SW 1271 (cell line): ENCODE measurements around the gene ACSBG1.

ENCODE experiments used
- DNase-seq, 2 experiments: peaks; one replicate each; lab custom pipeline; 2025; lab: John Stamatoyannopoulos, UW

ACSBG1 gene

GRCh38 chr15:78234515-78235040, at the start of gene ACSBG1:
Gene ACSBG1 (minus strand): TSS chr15:78234565. CDS start chr15:78234501, 64 bp downstream.
- DNase-seq = no peak

- no peak for DNase-seq
Observed at GRCh38 chr15:78282324-78282723, 48.0 kb upstream of the ACSBG1 start.

DNA sequence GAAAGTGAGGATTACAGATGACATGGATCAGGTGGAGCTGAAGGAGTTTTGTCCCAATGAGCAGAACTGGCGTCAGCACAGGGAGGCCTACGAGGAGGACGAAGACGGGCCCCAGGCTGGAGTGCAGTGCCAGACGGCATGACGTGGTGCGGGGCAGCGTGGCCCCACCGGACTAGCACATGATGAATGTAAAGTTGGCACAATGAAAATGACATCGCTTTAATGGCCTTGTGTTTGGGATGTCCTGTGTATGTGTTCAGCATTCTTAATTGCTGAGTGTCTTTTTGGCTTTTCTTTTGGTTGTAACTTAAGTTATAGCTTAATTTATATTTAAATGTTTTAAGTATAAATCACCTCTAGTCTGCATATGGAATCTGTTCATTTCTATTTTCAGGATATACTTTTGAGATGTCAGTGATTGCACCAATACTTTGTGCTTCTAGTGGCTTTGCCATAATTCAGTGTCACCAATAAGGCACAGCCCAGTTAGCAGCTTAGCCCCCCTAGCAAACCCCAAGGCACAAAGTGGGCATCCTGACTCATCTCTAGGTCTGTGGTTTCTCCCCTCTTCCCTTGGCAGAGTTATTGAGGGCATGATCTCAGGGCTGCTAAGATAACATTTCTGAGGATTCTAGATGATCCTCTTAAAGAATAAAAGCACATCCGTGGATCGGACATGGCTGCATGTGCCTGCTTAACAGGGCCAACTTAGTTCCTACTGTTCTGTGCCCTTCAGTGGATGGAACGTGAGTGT, 46.1 kb upstream of the ACSBG1 start:
- DNase-seq = no peak

DNA sequence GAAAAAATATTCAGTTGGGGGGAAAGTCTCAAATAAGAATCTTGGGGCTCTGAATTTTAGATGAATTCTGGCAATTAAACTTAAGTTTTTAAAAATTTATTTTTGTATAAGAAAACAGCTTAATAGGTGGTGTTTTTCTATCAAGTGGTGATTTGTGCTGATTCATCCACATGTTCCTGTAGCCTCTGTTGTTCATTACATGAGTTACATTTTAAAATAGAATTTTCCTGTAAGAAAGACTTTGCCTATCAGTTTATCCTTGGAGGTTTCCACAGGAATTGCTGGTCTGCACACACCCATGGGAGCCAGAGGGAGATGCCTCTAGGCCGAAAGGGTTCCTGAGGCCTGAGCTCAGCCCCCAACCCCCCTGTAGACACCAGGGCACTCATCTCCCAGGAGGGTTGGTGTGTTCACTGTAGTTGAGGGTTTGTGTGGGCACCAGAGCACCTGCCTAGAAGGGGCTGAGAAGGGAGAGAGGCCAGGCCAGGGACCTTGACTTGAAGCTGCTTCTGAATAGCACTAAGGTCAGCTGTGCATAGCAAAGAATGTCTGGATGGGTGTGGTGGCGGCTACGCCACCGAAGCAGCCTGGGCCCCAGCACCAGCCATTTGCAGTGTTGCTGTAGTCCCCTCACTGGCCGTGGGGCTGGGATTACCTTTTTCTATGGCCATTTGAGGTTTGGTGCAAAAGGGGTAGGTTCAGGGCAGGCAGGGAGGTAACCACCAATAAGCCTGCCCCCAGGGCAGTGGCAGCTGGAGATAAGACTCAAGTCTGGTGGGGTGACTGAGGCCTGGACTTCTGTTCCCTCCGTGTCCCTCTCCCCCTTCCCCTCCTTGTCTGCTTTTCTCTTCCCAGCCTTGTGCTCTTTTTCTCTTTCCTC, 41.9 kb upstream of the ACSBG1 start:
- no peak for DNase-seq

GRCh38 chr15:78274994-78275393, 40.6 kb upstream of the ACSBG1 start:
- DNase-seq = no peak

DNA sequence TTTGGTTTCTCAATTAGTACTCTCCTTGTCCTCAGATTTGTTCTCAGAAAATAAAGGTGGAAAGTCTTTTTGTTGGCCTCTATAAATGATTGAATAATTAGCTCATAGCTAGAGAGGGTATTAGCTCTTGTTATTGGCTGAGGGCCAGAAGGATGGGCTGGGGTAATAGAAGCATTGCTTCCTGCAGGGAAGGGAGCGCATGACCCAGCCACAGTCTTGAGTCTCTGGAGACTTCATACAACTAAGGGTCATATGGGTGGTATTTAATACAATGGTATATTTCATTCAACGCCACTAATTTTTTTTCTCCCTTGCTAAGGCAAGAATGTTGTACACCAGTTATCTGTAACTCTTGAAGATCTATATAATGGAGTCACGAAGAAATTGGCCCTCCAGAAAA, 38.4 kb upstream of the ACSBG1 start:
- DNase-seq = no peak

GRCh38 chr15:78272316-78272715, 38.0 kb upstream of the ACSBG1 start:
- no peak for DNase-seq

DNA sequence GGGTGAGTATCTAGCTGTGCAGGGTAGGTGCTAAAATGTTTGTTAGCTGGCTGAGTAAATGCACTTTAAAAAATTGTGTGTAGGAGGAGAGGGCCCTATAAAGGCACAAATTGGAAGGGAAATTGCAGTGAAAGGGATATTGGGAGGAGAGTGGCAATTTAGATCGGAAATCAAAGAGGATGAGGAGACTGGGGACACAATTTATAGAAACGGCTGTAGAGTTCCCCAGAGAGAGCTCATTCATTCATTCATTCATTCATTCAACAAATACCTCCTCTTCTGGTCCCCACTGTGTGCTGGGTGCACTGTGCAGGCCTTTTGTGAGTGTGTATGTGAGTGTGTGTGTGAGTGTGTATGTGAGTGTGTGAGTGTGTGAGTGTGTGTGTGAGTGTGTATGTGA, 32.4 kb upstream of the ACSBG1 start:
- no peak for DNase-seq

DNA sequence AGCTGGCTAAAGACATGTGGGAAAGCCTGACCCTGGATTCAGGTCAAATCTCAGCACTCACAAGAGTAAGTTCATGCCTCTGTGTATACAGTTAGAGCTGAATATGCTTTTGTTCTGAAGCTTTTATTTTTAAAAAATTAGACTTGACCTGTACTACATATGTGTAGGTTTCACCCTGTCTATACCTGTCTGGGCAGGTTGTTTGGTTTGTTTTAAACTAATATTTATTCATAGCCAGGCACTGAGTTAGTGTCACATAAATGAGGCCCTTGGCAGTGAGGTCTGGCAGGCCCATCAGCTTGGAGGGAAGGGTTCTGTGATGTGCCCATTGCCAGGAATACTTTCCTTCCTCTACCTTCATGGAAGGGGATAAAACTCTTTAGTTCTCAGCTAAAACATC, 31.9 kb upstream of the ACSBG1 start:
- DNase-seq = no peak

- DNase-seq = no peak
Observed at GRCh38 chr15:78265752-78266224, 31.4 kb upstream of the ACSBG1 start.

DNA sequence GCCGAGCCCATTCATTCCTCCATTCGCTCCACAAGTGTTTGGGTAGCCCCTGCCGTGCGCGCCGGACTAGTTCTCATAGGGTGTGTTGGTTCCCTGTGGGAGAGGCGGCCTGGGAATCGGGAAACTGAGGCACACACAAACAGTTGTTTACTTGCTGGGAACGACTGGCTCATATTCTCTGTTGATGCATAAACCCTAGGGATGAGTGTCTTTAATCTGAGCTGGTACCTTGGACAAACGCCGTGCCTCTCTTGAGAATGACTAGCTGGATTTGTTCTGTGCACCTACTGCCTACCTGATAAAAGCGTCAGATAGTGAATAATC, 30.7 kb upstream of the ACSBG1 start:
- no peak for DNase-seq

DNA sequence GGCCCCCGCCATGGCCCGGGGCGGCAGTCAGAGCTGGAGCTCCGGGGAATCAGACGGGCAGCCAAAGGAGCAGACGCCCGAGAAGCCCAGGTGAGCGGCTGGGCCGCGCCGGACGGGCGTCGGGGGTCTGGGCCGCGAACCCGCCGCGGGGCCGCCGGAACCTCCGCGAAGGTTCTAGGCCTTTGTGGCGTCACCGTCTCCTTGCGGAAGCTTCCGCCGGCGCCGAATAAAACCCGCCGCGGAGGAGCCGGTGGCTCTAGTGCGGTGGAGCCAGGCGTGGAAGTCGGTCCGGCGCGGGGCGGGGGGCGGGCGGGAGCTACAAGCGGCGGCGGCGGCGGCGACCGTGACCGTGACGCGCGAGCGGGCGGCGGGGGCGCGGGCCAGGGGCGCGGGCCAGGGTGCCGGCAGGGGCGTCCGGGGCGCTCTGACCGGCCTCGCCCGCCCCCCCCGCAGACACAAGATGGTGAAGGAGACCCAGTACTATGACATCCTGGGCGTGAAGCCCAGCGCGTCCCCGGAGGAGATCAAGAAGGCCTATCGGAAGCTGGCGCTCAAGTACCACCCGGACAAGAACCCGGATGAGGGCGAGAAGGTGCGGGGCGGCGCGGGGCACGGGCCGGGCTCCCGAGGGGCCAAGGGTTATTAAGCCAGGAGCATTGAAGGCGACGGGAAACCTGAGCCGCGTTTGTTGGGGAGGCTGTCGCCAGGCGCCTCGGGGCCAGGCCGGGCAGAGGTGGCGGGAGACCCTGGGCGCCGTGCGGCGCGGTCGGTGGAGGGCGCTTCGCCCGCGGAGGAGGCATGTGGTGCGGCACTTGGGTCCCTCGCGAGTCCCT, 30.2 kb upstream of the ACSBG1 start, which contains the start of gene DNAJA4:
Gene DNAJA4, plus strand, starts transcription at position 259 of the 833 bp plus-strand sequence. Its CDS starts 202 bp downstream, at position 461.
- DNase-seq = no peak

DNA sequence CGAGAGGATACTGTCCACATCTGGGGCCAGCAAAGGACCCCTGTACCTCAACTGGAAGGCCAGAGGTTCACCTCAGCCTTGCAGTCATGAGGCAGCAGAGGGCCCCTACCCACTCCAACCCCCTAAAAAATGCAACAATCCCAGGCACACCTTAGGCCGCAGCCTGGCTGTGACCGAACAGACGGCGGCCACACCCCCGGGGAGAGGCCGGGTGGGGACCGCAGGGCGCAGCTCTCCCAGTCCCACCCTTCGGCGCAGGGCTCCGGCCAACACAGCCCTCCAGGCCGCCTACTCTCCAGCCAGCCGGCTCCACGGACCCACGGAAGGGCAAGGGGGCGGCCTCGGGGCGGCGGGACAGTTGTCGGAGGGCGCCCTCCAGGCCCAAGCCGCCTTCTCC, 29.5 kb upstream of the ACSBG1 start:
- DNase-seq = no peak

- no peak for DNase-seq
Observed at GRCh38 chr15:78263351-78263781, 29.0 kb upstream of the ACSBG1 start.

DNA sequence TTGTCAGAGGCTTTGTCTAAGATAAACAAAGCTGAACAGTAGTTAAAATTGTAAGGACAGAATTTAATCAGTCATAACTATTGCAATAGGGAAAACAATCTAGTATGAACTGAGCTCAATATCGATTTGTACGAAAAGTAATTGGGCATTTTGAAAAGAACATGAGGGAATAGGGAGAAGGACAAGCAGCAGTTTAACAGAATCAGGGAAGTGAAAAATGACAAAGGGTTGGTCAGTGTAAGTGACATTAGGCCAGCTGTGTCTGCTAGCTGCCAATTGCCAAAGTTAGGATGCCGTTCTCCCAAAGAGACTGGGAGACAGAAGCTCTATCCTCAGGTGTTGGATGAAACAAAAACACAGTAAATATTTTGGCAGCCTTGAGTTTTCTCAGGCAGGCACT, 26.7 kb upstream of the ACSBG1 start:
- DNase-seq = no peak

DNA sequence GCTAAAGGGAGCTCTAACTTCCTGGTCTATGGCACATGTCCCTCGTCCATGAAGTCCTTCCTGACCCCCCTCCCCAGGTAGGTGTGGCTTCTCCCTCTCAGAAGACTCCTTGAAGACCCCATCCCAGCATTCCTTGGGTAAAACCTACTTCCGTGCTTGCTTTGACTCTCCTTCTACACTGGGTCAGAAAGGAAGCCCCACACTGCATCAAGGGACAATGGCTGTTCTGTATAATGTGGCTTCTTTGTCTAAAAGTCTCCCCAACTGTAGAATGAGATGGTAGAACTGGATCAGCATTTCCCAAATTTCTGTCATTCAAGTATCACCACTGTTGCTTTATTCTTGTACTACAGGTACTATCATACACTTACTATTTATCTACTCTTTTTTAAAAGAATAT, 26.1 kb upstream of the ACSBG1 start:
- no peak for DNase-seq

DNA sequence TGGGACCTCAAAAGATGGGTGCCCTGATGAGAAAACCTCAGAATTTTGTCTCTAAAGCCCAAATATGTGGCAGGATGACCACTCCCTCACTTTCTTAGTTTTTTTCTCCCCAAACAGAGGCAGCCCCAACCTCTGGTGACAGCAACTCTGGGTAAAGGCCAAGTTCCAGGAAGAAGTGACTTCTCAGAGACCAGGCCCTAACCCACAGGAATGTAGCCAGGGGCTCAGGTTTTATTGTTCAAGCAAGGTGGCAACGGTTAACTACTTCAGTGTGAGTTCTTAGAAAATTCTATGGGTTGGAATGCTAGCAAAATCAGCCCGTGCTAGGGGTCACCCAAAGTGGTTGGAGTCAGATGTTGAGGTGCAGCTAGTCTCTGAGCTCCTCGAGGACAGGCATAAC, 24.9 kb upstream of the ACSBG1 start:
- DNase-seq = no peak

- DNase-seq = no peak
Observed at GRCh38 chr15:78257681-78258080, 23.3 kb upstream of the ACSBG1 start.

GRCh38 chr15:78256044-78256437, 21.7 kb upstream of the ACSBG1 start:
- DNase-seq = no peak

DNA sequence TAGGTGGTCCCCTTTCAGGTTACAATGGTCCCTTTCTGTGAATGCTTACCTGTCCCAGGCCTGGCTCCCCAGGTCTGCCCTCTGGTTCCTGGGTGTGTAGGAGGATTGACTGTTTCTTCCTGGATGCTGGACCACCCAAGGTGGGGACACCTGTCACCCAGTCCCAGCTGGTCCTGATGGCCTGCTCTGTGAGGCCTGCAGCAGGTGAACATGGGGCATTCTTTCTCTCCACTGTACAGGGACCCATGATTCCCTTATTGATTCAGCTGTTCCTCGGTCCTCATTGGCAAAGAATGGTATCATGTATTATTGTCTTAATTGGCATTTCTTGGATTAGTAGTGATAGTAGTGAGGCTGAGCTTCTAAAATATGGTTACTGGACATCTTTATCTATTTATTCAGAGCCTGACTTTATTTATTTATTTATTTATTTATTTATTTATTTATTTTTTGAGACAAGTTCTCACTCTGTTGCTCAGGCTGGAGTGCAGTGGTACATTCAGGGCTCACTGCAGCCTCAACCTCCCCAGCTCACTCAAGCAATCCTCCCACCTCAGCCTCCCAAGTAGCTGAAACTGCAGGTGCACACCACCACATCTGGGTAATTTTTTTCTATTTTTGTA, 21.2 kb upstream of the ACSBG1 start:
- DNase-seq = no peak

DNA sequence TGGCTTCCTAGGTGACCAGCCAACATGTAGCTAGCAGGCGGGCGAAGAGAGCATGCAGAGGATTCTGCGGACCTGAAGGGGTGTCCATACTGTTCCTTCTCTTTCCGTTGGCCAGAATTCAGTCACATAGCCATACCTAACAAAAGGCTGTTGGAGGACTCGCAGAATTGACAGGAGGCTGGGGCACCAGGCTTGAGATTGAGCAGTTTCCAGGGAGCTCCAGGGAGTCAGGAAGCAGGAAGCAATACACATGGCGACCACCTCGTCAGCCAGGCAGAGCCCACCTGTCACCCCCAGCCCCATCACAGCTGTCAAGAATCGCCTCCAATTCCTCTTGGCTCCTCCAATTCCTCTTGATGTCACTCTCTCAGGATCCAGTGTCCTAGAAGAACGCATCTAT, 16.8 kb upstream of the ACSBG1 start:
- DNase-seq = no peak

DNA sequence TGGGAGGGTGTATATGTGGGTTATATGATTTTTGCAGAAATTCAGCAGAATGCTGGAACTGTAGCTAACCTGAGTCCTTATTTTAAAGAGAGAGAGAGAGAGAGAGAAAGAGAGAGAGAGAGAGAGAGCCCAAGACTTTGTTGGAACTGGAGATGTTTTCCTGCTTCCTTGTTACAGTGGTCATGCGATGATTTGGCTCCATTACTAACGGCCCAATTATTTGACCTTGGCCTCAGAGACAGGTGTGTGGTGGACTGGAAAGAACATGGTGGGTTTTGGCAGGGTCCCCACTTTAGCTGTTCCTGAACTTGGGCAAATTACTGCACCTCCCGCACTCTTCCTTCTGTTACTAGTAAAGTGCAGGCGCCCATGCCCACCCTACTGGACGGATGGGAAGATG, 14.8 kb upstream of the ACSBG1 start:
- DNase-seq = no peak
